ENCODE results near the gene CALM3. TPM values are rescaled to one million over a fixed set of nuclear protein-coding genes. Genes with fewer than 3 reads are reported as not detected.
A peak's percentile ranks its signal among the peaks of the same experiment; 100 is the strongest.

The CALM3 gene
- total RNA-seq, 1 experiment from 2014 or later, result 343 TPM

DNA sequence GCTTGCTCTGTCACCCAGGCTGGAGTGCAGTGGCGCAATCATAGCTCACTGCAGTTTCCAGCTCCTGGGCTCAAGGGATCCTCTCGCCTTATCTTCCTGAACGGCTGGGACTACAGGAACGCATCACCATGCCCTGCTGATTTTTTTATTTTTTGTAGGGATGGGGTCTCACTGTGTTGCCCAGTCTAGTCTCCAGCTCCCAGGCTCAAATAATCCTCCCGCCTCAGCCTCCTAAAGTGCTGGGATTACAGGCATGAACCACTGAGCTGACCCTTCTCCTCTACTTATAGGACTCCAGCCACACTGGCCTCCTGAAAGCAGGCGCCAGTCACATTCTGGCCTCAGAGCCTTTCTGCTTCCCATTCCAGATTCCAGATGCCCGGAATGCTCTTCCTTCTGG is 49.3 kb downstream of the CALM3 start:
- no peak overlapping the region for H3K9ac ChIP-seq (ENCODE audit: extremely low read depth, insufficient read length, low read length)
- H3K4me1 Mint-ChIP-seq, result peaks cover 14 to 22% of the 10 kb centered on the region in 2 experiments
- H2AK5ac ChIP-seq (ENCODE audit: insufficient read length, low read length), result no peak overlapping the region
- no peak overlapping the region for H3K56ac ChIP-seq (ENCODE audit: insufficient read length, low read depth, low read length)
- TF ChIP-seq, protein P1, sequence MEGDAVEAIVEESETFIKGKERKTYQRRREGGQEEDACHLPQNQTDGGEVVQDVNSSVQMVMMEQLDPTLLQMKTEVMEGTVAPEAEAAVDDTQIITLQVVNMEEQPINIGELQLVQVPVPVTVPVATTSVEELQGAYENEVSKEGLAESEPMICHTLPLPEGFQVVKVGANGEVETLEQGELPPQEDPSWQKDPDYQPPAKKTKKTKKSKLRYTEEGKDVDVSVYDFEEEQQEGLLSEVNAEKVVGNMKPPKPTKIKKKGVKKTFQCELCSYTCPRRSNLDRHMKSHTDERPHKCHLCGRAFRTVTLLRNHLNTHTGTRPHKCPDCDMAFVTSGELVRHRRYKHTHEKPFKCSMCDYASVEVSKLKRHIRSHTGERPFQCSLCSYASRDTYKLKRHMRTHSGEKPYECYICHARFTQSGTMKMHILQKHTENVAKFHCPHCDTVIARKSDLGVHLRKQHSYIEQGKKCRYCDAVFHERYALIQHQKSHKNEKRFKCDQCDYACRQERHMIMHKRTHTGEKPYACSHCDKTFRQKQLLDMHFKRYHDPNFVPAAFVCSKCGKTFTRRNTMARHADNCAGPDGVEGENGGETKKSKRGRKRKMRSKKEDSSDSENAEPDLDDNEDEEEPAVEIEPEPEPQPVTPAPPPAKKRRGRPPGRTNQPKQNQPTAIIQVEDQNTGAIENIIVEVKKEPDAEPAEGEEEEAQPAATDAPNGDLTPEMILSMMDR (conservative IDR thresholded peaks at IDR 0.05), result no peak
- H3K23ac ChIP-seq (ENCODE audit: insufficient read length, low read depth, low read length), result no peak overlapping the region
- no peak overlapping the region for H3K27ac ChIP-seq (ENCODE audit: insufficient read length, low read depth, low read length)
- H3K4ac ChIP-seq (ENCODE audit: low read depth, low read length), result no peak overlapping the region
- H3K36me3 Mint-ChIP-seq (ENCODE audit: insufficient read depth in 1 of 3, low read depth in 3 of 3), result peaks cover 0 to 3% (median 3%) of the 10 kb centered on the region in 3 experiments; a peak in 4 of 7 replicates
- 0 out of 2 replicates have a peak, but pooled peaks cover 2% of the 10 kb centered on the region for H3K4me1 ChIP-seq (ENCODE audit: insufficient read depth, low read length)
- H3K4me2 ChIP-seq (ENCODE audit: insufficient read depth, insufficient read length, low read length), result no peak overlapping the region
- WGBS (ENCODE audit: extremely low coverage, insufficient read length, low lambda C conversion rate), result no CpG with 5 or more reads among the region's 7 CpGs
- peaks cover 81% of the 10 kb centered on the region for H3K27me3 Mint-ChIP-seq (ENCODE audit: low read depth)
- no peak overlapping the region for H2BK5ac ChIP-seq (ENCODE audit: insufficient read length, low read length)
- no peak overlapping the region for H4K8ac ChIP-seq (replicated peaks; ENCODE audit: insufficient read length, low read depth, low read length)
- no peak overlapping the region for H2BK12ac ChIP-seq (ENCODE audit: insufficient read length, low read depth, low read length)
- no peak overlapping the region for H4K5ac ChIP-seq (ENCODE audit: insufficient read length, low read depth, low read length)
- no peak overlapping the region for H3K18ac ChIP-seq (ENCODE audit: insufficient read length, low read depth, low read length)
- H3K9me3 ChIP-seq (ENCODE audit: control insufficient read depth, low read depth, low read length), result no peaks in the 10 kb centered on the region
- H2BK15ac ChIP-seq (ENCODE audit: low read depth, low read length), result no peak overlapping the region
- H3K79me1 ChIP-seq (ENCODE audit: insufficient read depth, low read depth, low read length, poor library complexity, severe bottlenecking), result no peaks in the 10 kb centered on the region
- H2BK20ac ChIP-seq (ENCODE audit: low read depth, low read length, poor library complexity, severe bottlenecking), result no peak overlapping the region
- H3K14ac ChIP-seq (ENCODE audit: insufficient read depth, low read length), result no peak overlapping the region
- H2BK120ac ChIP-seq (ENCODE audit: low read depth, low read length, poor library complexity, severe bottlenecking), result no peak overlapping the region
- peak overlapping the region in 1 of 2 experiments; percentile 67; a peak in 2 of 5 replicates for H3K4me3 Mint-ChIP-seq
- no peaks in the 10 kb centered on the region for H3K23me2 ChIP-seq (ENCODE audit: insufficient read length, low read depth, low read length, poor library complexity, severe bottlenecking)
- no peak overlapping the region for H4K91ac ChIP-seq (ENCODE audit: insufficient read length, low read depth, low read length)
- H3K27me3 ChIP-seq (ENCODE audit: insufficient read depth, low read length), result peaks cover 26% of the 10 kb centered on the region
- H3K9me3 Mint-ChIP-seq, result peaks cover 2 to 13% of the 10 kb centered on the region in 2 experiments
- H2AFZ ChIP-seq (ENCODE audit: low read length), result no peak overlapping the region
- H4K20me1 ChIP-seq (ENCODE audit: control insufficient read depth, insufficient read depth, insufficient read length), result no peaks in the 10 kb centered on the region
- no peak for DNase-seq
- no peaks in the 10 kb centered on the region for H3K79me2 ChIP-seq (ENCODE audit: insufficient read depth, low read length)
- H3T11ph ChIP-seq (ENCODE audit: low read length), result no peak overlapping the region
- no peak overlapping the region for H3K27ac Mint-ChIP-seq

Measured in H9 (cell line).